Measurements from ENCODE around the gene GABRG3.
"Not testable (repeated sequence)": the region's sequence is repeated elsewhere in the genome, so short reads cannot be mapped to it uniquely, and the experiment has no call there.

Gene GABRG3

DNA sequence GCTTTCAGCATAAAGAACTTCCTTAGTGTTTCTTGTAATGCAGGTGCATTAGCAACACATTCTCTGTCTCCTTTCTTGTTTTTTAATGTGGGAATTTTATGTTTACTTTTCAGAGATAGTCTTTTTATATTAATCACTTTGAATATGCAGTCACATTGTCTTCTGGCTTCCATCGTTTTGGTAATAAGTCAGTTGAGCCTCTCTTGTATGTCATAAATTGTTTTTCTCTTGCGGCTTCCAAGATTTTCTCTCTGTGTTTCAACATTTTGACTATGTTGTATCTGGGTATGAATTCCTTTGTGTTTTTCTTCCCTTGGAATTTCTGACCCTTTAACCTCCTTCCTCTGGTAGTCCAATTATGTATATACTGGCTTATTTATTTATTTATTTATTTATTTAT is 25.3 kb downstream of the GABRG3 start:
- no peak for ATAC-seq
- TF ChIP-seq, protein P1, sequence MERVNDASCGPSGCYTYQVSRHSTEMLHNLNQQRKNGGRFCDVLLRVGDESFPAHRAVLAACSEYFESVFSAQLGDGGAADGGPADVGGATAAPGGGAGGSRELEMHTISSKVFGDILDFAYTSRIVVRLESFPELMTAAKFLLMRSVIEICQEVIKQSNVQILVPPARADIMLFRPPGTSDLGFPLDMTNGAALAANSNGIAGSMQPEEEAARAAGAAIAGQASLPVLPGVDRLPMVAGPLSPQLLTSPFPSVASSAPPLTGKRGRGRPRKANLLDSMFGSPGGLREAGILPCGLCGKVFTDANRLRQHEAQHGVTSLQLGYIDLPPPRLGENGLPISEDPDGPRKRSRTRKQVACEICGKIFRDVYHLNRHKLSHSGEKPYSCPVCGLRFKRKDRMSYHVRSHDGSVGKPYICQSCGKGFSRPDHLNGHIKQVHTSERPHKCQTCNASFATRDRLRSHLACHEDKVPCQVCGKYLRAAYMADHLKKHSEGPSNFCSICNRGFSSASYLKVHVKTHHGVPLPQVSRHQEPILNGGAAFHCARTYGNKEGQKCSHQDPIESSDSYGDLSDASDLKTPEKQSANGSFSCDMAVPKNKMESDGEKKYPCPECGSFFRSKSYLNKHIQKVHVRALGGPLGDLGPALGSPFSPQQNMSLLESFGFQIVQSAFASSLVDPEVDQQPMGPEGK (CRISPR knock-in tag; IDR thresholded peaks at IDR 0.05; ENCODE audit: borderline replicate concordance) = no peak
- no peak for TF ChIP-seq ZFP3 (CRISPR knock-in tag; IDR thresholded peaks at IDR 0.05)
- no peak for TF ChIP-seq ZC3H10 (CRISPR knock-in tag; IDR thresholded peaks at IDR 0.05)
- no peak for TF ChIP-seq SNAI2 (CRISPR knock-in tag; IDR thresholded peaks at IDR 0.05)
- TF ChIP-seq PPARA (CRISPR knock-in tag; IDR thresholded peaks at IDR 0.05; ENCODE audit: borderline replicate concordance) = no peak
- no peak for TF ChIP-seq OSR1 (CRISPR knock-in tag; IDR thresholded peaks at IDR 0.05)
- TF ChIP-seq ISL1 (CRISPR knock-in tag; IDR thresholded peaks at IDR 0.05) = no peak
- TF ChIP-seq TOX (CRISPR knock-in tag; IDR thresholded peaks at IDR 0.05; ENCODE audit: borderline replicate concordance) = no peak
- TF ChIP-seq ZFP30 (CRISPR knock-in tag; IDR thresholded peaks at IDR 0.05) = no peak
- TF ChIP-seq CSDC2 (CRISPR knock-in tag; IDR thresholded peaks at IDR 0.05) = no peak
- no peak for TF ChIP-seq ZNF8 (CRISPR knock-in tag; IDR thresholded peaks at IDR 0.05)
- TF ChIP-seq ESRRG (CRISPR knock-in tag; IDR thresholded peaks at IDR 0.05) = no peak
- no peak for TF ChIP-seq ARNTL (CRISPR knock-in tag; IDR thresholded peaks at IDR 0.05; ENCODE audit: borderline replicate concordance, low read depth)
- no peak for TF ChIP-seq ZNF565 (CRISPR knock-in tag; conservative IDR thresholded peaks at IDR 0.05; ENCODE audit: low read depth)
- TF ChIP-seq GLIS3 (CRISPR knock-in tag; IDR thresholded peaks at IDR 0.05) = no peak
- TF ChIP-seq, protein P2, sequence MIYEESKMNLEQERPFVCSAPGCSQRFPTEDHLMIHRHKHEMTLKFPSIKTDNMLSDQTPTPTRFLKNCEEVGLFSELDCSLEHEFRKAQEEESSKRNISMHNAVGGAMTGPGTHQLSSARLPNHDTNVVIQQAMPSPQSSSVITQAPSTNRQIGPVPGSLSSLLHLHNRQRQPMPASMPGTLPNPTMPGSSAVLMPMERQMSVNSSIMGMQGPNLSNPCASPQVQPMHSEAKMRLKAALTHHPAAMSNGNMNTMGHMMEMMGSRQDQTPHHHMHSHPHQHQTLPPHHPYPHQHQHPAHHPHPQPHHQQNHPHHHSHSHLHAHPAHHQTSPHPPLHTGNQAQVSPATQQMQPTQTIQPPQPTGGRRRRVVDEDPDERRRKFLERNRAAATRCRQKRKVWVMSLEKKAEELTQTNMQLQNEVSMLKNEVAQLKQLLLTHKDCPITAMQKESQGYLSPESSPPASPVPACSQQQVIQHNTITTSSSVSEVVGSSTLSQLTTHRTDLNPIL (CRISPR knock-in tag; IDR thresholded peaks at IDR 0.05; ENCODE audit: low read depth) = no peak

DNA sequence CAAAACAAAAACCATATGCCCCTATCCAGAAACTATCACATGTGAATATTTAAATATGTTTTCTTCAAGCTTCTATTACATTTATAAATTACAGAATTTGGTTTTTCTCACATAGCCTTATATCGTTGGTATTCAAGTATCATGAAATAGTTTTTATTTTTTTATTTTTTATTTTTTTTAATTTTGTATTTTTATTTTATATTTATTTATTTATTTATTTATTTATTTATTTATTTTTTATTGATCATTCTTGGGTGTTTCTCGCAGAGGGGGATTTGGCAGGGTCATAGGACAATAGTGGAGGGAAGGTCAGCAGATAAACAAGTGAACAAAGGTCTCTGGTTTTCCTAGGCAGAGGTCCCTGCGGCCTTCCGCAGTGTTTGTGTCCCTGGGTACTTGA is 32.0 kb downstream of the GABRG3 start:
- not testable (repeated sequence) for ATAC-seq

DNA sequence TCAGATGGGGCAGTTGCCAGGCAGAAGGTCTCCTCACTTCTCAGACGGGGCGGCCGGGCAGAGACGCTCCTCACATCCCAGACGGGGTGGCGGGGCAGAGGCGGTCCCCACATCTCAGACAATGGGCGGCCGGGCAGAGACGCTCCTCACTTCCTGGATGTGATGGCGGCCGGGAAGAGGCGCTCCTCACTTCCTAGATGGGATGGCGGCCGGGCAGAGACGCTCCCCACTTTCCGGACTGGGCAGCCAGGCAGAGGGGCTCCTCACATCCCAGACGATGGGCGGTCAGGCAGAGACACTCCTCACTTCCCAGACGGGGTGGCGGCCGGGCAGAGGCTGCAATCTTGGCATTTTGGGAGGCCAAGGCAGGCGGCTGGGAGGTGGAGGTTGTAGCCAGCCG is 33.2 kb downstream of the GABRG3 start:
- ATAC-seq = not testable (repeated sequence)

DNA sequence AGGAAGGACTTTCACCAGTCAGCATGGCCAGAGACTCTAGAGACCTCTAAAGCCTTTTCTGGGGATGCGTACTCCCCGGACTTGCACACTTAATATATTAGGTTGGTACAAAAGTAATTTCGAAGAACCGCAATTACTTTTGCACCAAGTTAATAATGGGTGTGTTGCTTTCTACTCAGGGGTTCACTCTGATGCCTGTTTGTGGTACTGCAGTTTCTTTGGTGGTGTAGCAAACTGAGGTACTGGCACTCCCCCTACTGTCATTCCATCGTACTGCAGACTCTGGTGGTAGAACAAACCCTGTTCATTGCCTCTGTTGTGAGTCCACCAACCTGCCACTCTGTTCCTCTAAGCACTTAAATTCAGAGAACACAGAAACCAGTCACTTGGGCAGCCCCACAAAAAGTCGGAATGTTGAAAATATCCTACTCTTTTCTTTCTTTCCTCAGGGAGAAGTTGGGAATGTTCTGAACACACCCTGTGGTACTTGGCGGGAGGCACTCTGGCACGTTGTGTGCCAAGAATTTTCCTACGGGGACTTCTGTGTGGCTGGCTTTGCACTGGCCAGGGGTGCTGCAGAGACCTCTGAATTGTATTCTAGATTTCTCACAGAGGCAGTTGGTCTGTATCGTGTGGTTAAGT is 46.3 kb downstream of the GABRG3 start:
- no peak for TF ChIP-seq ZNF8 (CRISPR knock-in tag; IDR thresholded peaks at IDR 0.05)
- TF ChIP-seq OSR1 (CRISPR knock-in tag; IDR thresholded peaks at IDR 0.05) = no peak
- no peak for TF ChIP-seq ZC3H10 (CRISPR knock-in tag; IDR thresholded peaks at IDR 0.05)
- no peak for TF ChIP-seq ZNF565 (CRISPR knock-in tag; conservative IDR thresholded peaks at IDR 0.05; ENCODE audit: low read depth)
- TF ChIP-seq RARB (CRISPR knock-in tag; IDR thresholded peaks at IDR 0.05) = no peak
- no peak for TF ChIP-seq TOX (CRISPR knock-in tag; IDR thresholded peaks at IDR 0.05; ENCODE audit: borderline replicate concordance)
- no peak for TF ChIP-seq ESRRG (CRISPR knock-in tag; IDR thresholded peaks at IDR 0.05)
- ATAC-seq = peak; percentile 74; the same call in 2 of the 3 replicates

DNA sequence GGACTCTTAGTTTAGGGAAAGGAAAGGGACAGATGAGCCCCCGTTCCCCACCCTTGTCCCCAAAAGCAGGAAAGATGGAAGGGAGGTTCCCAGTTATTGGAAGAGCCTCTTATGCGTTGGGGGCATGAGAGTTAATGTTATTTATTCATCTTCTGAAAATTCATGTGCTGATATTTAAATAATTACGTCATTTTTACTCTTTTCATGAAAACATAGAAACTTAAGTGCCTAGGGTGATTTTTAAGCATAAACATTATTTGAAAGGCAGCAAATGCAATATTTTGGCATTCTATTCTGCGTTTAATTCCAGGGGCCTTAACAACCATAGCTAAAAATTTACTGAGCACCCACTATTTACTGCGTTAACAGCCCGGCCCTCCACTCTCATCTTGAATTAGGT is 48.7 kb downstream of the GABRG3 start:
- TF ChIP-seq ZNF8 (CRISPR knock-in tag; IDR thresholded peaks at IDR 0.05) (no peak), ZFP3 (CRISPR knock-in tag; IDR thresholded peaks at IDR 0.05) (no peak), ZC3H10 (CRISPR knock-in tag; IDR thresholded peaks at IDR 0.05) (no peak), OSR1 (CRISPR knock-in tag; IDR thresholded peaks at IDR 0.05) (no peak), SNAI2 (CRISPR knock-in tag; IDR thresholded peaks at IDR 0.05) (no peak), BACH2 (CRISPR knock-in tag; IDR thresholded peaks at IDR 0.05; ENCODE audit: borderline replicate concordance) (no peak)
- TF ChIP-seq, protein P3, sequence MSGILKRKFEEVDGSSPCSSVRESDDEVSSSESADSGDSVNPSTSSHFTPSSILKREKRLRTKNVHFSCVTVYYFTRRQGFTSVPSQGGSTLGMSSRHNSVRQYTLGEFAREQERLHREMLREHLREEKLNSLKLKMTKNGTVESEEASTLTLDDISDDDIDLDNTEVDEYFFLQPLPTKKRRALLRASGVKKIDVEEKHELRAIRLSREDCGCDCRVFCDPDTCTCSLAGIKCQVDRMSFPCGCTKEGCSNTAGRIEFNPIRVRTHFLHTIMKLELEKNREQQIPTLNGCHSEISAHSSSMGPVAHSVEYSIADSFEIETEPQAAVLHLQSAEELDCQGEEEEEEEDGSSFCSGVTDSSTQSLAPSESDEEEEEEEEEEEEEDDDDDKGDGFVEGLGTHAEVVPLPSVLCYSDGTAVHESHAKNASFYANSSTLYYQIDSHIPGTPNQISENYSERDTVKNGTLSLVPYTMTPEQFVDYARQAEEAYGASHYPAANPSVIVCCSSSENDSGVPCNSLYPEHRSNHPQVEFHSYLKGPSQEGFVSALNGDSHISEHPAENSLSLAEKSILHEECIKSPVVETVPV (CRISPR knock-in tag; IDR thresholded peaks at IDR 0.05) = no peak
- TF ChIP-seq, protein P2 (CRISPR knock-in tag; IDR thresholded peaks at IDR 0.05; ENCODE audit: low read depth) = no peak
- TF ChIP-seq, protein P4, sequence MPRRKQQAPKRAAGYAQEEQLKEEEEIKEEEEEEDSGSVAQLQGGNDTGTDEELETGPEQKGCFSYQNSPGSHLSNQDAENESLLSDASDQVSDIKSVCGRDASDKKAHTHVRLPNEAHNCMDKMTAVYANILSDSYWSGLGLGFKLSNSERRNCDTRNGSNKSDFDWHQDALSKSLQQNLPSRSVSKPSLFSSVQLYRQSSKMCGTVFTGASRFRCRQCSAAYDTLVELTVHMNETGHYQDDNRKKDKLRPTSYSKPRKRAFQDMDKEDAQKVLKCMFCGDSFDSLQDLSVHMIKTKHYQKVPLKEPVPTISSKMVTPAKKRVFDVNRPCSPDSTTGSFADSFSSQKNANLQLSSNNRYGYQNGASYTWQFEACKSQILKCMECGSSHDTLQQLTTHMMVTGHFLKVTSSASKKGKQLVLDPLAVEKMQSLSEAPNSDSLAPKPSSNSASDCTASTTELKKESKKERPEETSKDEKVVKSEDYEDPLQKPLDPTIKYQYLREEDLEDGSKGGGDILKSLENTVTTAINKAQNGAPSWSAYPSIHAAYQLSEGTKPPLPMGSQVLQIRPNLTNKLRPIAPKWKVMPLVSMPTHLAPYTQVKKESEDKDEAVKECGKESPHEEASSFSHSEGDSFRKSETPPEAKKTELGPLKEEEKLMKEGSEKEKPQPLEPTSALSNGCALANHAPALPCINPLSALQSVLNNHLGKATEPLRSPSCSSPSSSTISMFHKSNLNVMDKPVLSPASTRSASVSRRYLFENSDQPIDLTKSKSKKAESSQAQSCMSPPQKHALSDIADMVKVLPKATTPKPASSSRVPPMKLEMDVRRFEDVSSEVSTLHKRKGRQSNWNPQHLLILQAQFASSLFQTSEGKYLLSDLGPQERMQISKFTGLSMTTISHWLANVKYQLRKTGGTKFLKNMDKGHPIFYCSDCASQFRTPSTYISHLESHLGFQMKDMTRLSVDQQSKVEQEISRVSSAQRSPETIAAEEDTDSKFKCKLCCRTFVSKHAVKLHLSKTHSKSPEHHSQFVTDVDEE (CRISPR knock-in tag; IDR thresholded peaks at IDR 0.05) = no peak
- ATAC-seq = no peak

Measured in SK-N-SH treated with all-trans-retinoic acid at 6 μM for 48 hours (cell line).